Germinal center (tissue), 1 donor: Measurements from ENCODE around the gene GNAI2.
"Not testable (repeated sequence)": the region's sequence is repeated elsewhere in the genome, so short reads cannot be mapped to it uniquely, and the experiment has no call there.

Experiments
- DNase-seq: peaks from one replicate; pipeline ENCODE4 v3.0.0; 2012; ENCODE audit warnings: mixed read lengths, low spot score

Gene GNAI2

DNA sequence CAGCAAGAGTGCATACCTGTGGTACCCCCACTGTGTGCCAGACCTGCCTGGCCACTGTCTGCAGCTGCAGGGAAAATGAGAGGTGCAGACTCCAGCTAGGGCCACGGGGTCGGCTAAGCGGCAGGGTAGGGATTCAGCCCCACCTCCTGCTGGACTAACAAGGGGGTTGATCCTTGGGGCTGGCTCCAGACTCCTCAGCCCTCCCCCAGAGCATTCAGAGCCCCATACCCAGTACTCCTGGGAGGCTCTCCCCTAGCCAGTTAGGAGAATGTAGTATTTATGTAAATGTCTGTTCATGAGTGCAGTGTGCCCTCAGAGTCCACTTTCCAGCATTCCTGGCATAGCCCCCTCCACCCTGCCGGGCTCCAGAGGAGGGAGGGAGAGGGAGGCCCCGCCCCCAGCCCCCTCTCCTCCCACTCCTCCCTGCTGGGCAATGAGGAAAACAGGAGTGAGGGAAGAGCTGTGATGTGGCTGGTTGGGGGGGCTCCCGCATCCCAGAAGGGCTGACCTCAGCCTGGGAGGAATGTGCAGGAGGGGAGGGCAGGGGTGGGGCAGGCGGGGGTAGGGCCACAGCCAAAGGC lies 28.5 kb downstream of the GNAI2 start:
- DNase-seq: no peak

GRCh38 chr3:50264964-50265485 lies 29.0 kb downstream of the GNAI2 start:
- no peak for DNase-seq

GRCh38 chr3:50265571-50265970 lies 29.6 kb downstream of the GNAI2 start:
- no peak for DNase-seq

GRCh38 chr3:50266017-50266416 lies 30.0 kb downstream of the GNAI2 start:
- DNase-seq: no peak

GRCh38 chr3:50266836-50267235 lies 30.8 kb downstream of the GNAI2 start:
- DNase-seq: no peak

DNA sequence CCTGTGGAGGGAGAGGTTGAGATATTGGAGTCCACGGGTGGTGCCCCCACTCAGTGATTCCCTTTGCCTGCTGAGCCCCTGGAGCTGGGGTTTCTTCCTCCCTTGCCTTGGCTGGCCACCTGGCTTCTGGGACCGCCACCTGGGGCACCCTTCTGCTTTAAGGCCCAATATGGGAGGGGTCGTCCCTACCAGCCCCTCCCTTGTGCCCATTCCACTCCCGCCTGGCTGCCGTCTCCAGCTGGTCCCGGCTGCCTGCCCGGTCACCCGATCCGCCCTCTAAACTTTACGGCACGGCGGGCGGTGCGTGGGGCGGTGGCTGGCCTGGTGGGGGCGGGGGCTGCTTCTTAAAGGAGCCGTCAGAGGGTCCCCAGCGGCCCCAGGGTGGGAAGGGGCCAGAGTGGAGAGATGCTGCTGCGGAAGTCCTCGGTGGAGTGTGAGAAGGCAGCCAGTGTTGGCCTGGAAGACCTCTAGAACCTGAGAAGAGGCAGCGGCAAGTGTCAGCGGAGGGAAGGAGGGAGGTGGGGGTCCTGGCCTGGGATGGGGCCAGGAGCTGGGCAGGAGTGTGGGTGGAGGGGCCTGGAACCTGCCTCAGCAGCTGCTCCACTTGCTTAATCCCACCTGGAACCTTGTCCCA lies 31.4 kb downstream of the GNAI2 start:
- no peak for DNase-seq

- DNase-seq: no peak
Measured at GRCh38 chr3:50268276-50268675, 32.3 kb downstream of the GNAI2 start.

- DNase-seq: no peak
Measured at GRCh38 chr3:50268703-50269451, 32.9 kb downstream of the GNAI2 start, which contains the start of gene SEMA3B. Gene SEMA3B, plus strand, starts transcription at chr3:50269147. Its CDS starts 94 bp downstream, at chr3:50269241.

DNA sequence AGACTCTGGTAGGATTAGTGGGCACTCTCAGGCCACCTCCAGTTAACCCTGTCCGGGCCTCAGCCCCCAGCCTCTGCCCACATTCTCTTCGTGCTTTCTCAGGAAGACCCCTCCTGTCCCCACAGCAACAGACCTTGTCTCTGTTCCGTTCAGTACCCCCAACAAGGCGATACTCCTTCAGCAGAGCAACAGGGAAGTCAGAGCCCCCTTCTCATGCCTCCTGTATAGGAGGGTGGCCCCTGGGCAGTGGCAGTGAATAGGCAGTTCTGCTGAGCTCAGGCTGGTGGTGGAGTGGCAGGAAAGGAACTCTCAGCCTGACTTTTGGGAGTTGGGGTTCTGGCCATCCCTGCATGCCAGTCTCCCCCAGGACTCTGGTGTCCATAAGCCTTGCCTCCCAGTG lies 33.5 kb downstream of the GNAI2 start:
- no peak for DNase-seq

- DNase-seq: no peak
Measured at GRCh38 chr3:50269977-50270413, 34.0 kb downstream of the GNAI2 start.

- no peak for DNase-seq
Measured at GRCh38 chr3:50270422-50271224, 34.6 kb downstream of the GNAI2 start.

GRCh38 chr3:50271314-50271936 lies 35.4 kb downstream of the GNAI2 start:
- no peak for DNase-seq

DNA sequence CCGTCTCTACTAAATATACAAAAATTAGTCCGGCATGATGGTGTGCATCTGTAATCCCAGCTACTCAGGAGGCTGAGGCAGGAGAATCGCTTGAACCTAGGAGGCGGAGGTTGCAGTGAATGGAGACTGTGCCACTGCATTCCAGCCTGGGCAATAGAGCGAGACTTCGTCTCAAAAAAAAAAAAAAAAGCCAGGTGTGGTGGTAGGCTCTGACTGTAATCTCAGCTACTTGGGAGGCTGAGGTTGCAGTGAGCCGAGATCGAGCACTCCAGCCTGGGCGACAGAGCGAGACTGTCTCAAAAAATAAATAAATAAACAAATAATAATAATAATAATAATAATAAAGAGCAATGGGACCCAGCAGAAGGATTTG lies 36.5 kb downstream of the GNAI2 start:
- not testable (repeated sequence) for DNase-seq

- DNase-seq: peak; percentile 95
Measured at GRCh38 chr3:50272911-50273688, 37.1 kb downstream of the GNAI2 start.

DNA sequence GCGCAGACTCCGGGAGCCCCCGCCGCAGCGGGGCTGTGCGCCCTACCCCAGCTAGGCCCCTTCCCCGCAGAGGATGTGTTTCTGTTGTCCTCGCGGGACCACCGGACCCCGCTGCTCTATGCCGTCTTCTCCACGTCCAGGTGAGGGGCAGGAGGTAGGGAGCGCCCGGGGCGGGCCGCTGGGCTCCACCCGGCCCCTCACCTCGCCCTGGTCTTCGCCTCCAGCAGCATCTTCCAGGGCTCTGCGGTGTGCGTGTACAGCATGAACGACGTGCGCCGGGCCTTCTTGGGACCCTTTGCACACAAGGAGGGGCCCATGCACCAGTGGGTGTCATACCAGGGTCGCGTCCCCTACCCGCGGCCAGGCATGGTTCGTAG lies 37.7 kb downstream of the GNAI2 start:
- DNase-seq: no peak

GRCh38 chr3:50274371-50275104 lies 38.5 kb downstream of the GNAI2 start:
- peak; percentile 70 for DNase-seq

GRCh38 chr3:50275141-50275995 lies 39.4 kb downstream of the GNAI2 start:
- no peak for DNase-seq

- DNase-seq: no peak
Measured at GRCh38 chr3:50275996-50276761, 40.2 kb downstream of the GNAI2 start.

DNA sequence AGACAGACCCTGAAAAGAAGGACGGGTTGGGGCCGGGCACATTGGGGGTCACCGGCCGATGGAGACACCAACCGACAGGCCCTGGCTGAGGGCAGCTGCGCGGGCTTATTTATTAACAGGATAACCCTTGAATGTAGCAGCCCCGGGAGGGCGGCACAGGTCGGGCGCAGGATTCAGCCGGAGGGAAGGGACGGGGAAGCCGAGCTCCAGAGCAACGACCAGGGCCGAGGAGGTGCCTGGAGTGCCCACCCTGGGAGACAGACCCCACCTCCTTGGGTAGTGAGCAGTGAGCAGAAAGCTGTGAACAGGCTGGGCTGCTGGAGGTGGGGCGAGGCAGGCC lies 40.7 kb downstream of the GNAI2 start:
- DNase-seq: no peak
